ENCODE measurements around the gene KLHL35. TPM values are rescaled to one million over a fixed set of nuclear protein-coding genes. Genes with fewer than 3 reads are reported as not detected.

The KLHL35 gene
- total RNA-seq, 3 donors from 2014 or later = 1.6 to 2.7 (median 2.6) TPM

DNA sequence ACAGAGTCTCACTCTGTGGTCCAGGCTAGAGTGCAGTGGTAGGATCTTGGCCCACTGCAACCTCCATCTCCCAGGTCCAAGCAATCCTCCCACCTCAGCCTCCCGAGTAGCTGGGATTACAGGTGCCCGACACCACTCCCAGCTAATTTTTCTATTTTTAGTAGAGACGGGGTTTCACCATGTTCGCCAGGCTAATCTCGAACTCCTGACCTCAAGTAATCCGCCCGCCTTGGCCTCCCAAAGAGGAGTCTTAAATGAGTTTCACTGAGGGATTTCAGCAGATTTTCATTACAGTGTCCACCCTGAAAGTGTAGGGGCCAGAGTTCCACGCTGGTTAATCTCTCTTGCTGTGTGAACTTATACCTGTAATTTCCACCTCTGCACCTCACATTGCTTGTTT lies 34.1 kb downstream of the KLHL35 start:
- Histone ChIP-seq H3K9me3 (no peaks in the 10 kb centered on the region), H3K27me3 (no peaks in the 10 kb centered on the region), H3K36me3 (no peaks in the 10 kb centered on the region), H3K27ac (no peak overlapping the region), H3K4me1 (no peaks in the 10 kb centered on the region), H3K4me3 (no peak overlapping the region)
- TF ChIP-seq POLR2A (IDR thresholded peaks at IDR 0.05) (no peak), POLR2AphosphoS5 (IDR thresholded peaks at IDR 0.05) (no peak)
- TF ChIP-seq, protein P1, sequence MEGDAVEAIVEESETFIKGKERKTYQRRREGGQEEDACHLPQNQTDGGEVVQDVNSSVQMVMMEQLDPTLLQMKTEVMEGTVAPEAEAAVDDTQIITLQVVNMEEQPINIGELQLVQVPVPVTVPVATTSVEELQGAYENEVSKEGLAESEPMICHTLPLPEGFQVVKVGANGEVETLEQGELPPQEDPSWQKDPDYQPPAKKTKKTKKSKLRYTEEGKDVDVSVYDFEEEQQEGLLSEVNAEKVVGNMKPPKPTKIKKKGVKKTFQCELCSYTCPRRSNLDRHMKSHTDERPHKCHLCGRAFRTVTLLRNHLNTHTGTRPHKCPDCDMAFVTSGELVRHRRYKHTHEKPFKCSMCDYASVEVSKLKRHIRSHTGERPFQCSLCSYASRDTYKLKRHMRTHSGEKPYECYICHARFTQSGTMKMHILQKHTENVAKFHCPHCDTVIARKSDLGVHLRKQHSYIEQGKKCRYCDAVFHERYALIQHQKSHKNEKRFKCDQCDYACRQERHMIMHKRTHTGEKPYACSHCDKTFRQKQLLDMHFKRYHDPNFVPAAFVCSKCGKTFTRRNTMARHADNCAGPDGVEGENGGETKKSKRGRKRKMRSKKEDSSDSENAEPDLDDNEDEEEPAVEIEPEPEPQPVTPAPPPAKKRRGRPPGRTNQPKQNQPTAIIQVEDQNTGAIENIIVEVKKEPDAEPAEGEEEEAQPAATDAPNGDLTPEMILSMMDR (IDR thresholded peaks at IDR 0.05) = no peak
- intact Hi-C loops (cut with DNase I; ENCODE audit: low total_unique reads) = no loop called here
- no peak for DNase-seq (ENCODE audit: low spot score in 2 of 2)

DNA sequence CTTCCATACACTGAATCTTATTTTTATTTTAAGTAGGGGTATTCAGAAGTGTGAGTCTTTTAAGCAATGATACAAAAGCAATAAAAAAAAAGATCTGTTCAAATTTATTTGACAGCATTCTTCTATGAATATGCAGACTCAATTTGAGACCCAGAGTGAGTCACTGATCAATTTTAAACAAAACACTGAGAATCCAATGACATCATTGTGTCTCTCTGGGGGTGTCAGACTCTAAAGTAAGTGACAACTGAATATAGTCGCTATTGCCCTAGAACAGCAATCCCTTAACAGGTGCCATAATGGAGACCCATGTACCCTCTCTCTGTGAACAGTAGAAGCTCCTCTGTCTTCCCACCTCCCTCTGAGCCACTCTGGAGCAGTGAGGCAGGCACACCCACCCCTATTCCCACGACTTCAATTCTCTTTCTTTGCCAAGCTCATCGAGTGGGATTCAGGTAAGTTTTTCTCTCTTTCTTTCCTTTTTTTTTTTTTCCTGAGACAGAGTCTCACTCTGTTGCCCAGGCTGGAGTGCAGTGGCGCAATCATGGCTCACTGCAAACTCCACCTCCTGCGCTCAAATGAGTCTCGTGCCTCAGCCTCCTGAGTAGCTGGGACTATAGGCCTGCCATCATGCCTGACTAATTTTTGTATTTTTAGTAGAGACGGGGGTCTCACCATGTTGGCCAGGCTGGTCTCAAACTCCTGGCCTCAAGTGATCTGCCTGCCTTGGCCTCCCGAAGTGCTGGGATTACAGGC lies 38.7 kb downstream of the KLHL35 start:
- H3K36me3 ChIP-seq = no peaks in the 10 kb centered on the region
- no peaks in the 10 kb centered on the region for H3K9me3 ChIP-seq
- intact Hi-C loops (cut with DNase I; ENCODE audit: low total_unique reads) = no loop called here
- no peaks in the 10 kb centered on the region for H3K27me3 ChIP-seq
- no peak overlapping the region for H3K27ac ChIP-seq
- TF ChIP-seq POLR2A (IDR thresholded peaks at IDR 0.05) (no peak), POLR2AphosphoS5 (IDR thresholded peaks at IDR 0.05) (no peak)
- TF ChIP-seq, protein P1 (IDR thresholded peaks at IDR 0.05) = no peak
- H3K4me1 ChIP-seq = no peaks in the 10 kb centered on the region
- DNase-seq (ENCODE audit: low spot score in 2 of 2) = no peak
- H3K4me3 ChIP-seq = no peak overlapping the region

DNA sequence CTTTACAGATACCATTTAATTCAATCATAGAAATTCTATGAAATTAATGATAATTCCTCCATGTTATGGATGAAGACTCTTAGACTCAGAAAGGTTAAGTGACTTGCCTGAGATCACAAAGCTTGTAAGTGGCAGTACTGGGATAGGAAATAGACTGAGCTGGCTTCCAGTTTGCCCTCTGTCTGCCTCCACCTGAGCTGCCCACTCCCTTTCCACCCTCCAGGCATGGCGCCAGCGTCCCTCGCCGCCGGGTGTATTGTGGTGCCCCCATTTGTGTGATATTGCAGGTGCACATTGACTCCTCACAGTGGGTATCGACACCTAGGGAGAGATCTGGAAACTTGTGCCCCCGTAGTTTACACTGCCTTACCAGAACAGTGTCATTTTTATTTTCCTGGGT lies 43.1 kb downstream of the KLHL35 start:
- no peak for DNase-seq (ENCODE audit: low spot score in 2 of 2)
- no peak for TF ChIP-seq POLR2A (IDR thresholded peaks at IDR 0.05)
- no peak for TF ChIP-seq POLR2AphosphoS5 (IDR thresholded peaks at IDR 0.05)
- TF ChIP-seq, protein P1 (IDR thresholded peaks at IDR 0.05) = no peak
- H3K27ac ChIP-seq = no peak overlapping the region
- no peaks in the 10 kb centered on the region for H3K27me3 ChIP-seq
- H3K4me1 ChIP-seq = peaks cover 0 to 4% of the 10 kb centered on the region in 2 donors
- intact Hi-C loops (cut with DNase I; ENCODE audit: low total_unique reads) = loop anchor here (5.0 kb wide), 1 partner anchor 142 kb away; no protein-coding TSS in a partner anchor
- no peaks in the 10 kb centered on the region for H3K9me3 ChIP-seq
- H3K36me3 ChIP-seq = no peaks in the 10 kb centered on the region
- no peak overlapping the region for H3K4me3 ChIP-seq

DNA sequence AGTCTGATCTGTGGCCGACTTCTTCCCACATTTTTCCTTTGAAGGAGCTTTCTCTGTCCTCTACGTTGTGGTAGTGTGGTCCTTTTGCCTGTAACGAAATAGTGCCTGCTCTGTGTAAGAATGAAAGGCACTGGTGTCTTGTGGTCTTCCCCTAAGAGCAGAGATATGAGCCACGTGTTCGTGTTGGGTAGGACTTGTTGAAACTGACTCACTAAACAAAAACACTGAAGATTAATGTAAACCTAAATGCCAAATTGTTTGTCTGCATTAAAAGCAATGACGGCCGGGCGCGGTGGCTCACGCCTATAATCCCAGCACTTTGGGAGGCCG lies 43.8 kb downstream of the KLHL35 start:
- intact Hi-C loops (cut with DNase I; ENCODE audit: low total_unique reads) = loop anchor here (5.0 kb wide), 1 partner anchor 143 kb away; no protein-coding TSS in a partner anchor
- no peak for DNase-seq (ENCODE audit: low spot score in 2 of 2)
- Histone ChIP-seq H3K4me1 (peaks cover 0 to 4% of the 10 kb centered on the region in 2 donors), H3K4me3 (no peak overlapping the region), H3K36me3 (no peaks in the 10 kb centered on the region), H3K27ac (no peak overlapping the region), H3K9me3 (no peaks in the 10 kb centered on the region), H3K27me3 (no peaks in the 10 kb centered on the region)
- TF ChIP-seq, protein P1 (IDR thresholded peaks at IDR 0.05) = no peak
- no peak for TF ChIP-seq POLR2A (IDR thresholded peaks at IDR 0.05)
- TF ChIP-seq POLR2AphosphoS5 (IDR thresholded peaks at IDR 0.05) = no peak
